ENCODE data around the gene FAM81A.

DNA sequence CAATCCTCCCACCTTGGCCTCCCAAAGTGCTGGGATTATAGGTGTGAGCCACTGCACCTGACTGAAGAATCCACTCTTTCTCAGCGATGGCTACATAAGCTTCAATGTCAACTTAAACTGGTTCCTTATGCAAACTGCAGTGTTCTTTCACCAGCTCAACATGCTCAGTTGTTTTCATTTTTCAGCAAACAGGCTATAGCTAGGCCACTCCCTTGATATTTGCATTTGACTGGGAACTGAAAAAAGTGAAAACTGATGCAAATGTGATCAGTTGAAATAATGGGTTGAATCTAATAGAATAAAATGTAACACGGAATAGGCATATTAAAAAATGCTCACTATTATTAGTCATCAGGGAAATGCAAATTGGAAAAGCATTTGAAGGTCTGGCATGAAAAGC lies 99.4 kb downstream of the FAM81A start:
- no peak for TF ChIP-seq POLR2A (IDR thresholded peaks at IDR 0.05)
- no peak for TF ChIP-seq CTCF (IDR thresholded peaks at IDR 0.05)

All from ovary (tissue), 3 donors.